Stimulated activated CD8-positive, alpha-beta memory T cell treated with anti-CD3 and anti-CD28 coated beads, Interleukin-15, amount 100 ng/mL, for 4 hours (primary cell): ENCODE results near the gene RYR2.
"Not testable (repeated sequence)": the region's sequence is repeated elsewhere in the genome, so short reads cannot be mapped to it uniquely, and the experiment has no call there.

Experiments
- DNase-seq, 2 donors: peaks; one replicate each; pipeline ENCODE4 v3.0.0-alpha.2; 2020; ENCODE audit warnings: low read depth in 2 of 2

RYR2 gene

DNA sequence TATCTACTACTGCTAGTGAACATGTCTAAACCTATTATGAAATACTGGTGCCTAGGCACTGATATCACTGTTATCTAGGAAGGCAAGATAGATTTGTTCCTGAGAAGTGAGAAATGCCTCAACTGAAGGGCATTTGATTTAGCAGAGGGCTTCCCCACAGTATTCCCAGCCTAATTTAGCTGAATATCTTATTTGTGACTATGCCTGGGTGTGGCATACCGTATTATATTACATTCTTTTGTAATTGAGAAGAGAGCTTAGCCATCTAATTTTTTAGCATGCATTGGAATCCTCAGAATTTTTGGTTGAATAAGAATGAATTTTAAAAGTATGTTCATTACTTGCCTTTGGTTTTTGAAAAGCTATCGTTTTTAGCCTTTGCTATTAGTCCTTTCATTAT is 749.6 kb downstream of the RYR2 start:
- no peak for DNase-seq

DNA sequence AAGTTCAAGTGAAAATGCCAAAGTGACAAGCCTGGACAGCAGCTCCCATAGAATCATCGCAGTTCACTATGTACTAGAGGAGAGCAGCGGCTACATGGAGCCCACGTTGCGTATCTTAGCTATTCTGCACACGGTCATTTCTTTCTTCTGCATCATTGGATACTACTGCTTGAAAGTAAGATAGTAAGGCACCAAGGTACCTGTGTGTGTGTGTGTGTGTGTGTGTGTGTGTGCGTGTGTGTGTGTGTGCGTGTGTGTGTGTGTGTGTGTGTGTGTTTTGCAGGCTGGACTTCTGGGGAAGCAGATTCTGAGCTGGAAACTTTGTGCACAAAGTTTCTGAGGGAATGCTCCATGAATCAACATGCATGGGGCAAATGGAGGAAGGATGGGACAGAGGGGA is 750.2 kb downstream of the RYR2 start:
- no peak for DNase-seq

DNA sequence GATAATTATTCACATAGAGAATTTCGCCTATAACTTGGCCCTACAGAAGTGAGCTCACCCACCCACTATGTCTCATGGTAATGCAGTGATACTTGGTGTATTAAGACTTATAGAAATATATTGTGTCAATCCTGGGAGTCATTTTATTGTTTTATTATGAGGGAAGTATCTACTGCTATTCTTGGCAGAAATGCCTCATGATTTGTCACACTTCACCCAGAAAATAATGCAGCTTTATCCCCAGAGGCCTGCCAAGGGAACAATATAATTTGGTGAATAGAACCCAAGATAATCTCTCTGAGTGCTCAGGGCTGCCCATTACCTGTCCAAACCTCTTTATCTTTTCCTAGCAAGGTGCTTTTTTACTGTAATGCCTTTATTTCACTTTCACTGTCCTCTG is 750.7 kb downstream of the RYR2 start:
- no peak for DNase-seq

DNA sequence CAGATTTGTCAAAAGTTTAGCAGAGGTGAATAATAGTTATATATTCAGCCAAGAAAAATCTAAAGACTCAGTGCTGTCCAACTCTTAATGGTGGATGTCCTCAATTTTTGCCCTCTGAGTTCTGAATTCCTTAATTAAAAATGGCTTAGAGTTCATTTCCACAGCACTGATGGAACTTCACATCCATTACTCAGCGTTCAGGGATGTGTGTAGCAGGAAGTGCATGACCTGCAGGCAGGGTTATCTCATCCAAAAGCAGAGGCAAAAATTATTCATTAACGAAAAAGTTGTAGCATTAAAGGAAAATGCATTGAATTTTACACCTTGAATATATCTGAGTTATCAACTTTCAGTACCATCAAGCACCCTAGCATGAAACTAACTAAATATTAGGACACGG is 752.1 kb downstream of the RYR2 start:
- no peak for DNase-seq

DNA sequence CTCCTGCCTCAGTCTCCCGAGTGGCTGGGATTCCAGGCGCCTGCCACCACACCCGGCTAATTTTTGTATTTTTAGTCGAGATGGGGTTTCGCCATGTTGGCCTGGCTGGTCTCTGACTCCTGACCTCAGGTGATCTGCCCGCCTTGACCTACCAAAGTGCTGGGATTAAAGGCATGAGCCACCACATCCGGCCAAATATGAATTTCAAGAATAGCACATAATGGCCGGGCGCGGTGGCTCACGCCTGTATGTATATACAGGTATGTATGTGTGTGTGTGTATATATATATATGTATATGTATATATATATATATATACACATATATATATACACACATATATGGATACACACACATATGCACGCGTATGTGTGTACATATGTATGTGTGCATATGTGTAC is 753.6 kb downstream of the RYR2 start:
- no peak for DNase-seq

DNA sequence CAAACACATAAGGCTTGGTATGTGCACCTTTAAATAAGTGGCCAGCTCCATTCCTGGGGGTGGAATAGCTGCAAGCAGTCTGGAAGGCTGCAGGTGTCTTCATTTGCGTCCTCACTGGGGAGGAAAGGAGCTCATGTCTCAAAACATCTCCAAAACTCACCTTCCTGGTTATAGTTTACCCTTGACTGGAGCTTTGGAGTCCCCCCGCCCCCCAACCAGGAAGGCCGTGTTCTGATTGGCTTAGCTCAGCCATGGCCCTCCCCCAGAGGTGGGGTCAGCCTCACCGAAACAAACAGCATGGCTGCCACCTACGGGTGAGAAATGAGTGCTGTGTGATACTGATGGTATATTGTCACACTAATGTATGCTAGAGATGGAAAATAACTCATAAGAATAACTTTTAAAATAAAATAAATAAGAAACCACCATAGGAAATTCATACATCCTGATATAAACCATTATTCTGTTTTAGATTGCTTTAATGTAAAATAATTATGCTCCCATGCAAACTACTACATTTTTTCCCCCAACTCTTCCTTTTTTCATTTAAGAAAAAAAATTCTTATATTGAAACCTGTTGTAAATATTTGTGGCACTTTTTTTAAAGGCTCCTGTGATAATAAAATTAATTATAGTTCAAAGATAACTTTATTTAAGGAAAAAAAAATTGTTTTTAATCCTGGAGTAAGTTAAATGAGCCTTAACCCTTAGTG is 757.9 kb downstream of the RYR2 start:
- DNase-seq, result no peak

DNA sequence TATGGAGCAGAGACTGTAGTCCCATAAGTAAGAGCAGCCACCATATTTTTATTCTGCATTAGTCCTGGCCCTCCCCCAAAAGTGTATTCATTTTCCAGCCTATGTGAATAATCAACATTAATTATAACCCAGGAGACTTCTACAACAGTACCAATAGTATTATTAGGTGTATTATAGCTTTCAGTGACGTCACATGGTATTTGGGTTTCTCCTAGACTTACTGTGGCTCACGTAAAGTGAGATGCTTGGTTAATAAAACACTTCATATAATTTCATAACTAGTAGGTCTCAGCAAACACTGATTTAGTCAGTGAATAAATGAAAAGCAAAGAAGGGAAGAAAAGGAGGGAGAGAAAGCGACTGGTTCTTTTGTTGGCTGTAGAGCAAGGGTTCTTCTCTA is 762.5 kb downstream of the RYR2 start:
- DNase-seq, result no peak

DNA sequence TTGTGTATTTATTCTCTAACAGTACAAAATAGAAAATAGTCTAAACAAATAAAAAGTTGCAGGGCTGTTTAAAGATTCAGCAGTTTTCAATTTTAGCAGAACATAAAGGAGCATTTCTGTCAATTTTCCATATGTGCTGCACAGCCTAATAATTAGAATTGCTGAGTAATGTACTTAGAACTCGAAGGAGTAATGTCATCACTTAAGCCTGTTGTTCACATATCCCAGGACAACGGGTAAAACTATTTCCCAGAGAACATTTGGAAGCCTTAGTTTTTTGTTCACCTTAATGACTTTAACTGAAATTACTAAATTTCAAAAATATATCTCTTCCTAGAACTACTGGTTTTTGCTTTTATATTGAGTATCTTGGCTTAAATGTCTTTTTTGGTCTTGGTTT is 767.1 kb downstream of the RYR2 start:
- no peak for DNase-seq

DNA sequence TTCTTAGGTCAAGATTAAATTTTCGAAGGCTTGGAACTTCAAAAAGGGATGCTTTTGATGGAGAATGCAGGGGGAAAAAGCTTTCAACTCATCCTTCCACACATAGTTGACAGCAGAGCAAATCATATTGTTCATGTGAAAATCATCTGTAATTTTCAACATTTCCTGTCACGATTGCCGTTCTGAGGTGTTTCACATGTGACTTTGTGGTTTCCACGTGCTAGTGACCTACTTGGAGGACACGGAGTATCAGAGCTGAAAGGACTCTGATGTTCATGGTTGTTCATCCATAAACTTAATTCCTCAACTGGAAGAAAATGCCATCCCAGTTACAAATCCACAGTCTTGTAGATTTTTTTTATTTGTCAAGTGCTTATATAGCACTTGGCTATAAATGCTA is 769.6 kb downstream of the RYR2 start:
- no peak for DNase-seq

DNA sequence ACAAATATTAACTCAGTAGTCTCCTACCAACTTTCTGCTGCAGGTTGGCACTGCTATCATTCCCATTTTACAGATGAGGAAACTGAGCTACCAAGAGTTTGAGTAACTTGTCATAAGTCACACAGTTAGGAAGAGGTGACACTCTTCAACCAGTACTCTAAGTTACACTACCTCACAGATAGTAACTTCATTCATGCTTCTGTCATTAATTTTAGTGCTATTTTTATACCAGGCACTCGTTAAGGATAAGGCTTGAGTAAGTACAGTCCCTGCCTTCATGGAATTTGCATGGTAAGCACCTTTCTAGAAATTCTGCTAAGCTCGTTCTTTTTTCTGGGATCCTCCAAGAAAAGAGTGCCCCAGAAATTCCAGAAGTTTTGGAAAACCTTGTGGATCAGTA is 770.1 kb downstream of the RYR2 start:
- no peak for DNase-seq

DNA sequence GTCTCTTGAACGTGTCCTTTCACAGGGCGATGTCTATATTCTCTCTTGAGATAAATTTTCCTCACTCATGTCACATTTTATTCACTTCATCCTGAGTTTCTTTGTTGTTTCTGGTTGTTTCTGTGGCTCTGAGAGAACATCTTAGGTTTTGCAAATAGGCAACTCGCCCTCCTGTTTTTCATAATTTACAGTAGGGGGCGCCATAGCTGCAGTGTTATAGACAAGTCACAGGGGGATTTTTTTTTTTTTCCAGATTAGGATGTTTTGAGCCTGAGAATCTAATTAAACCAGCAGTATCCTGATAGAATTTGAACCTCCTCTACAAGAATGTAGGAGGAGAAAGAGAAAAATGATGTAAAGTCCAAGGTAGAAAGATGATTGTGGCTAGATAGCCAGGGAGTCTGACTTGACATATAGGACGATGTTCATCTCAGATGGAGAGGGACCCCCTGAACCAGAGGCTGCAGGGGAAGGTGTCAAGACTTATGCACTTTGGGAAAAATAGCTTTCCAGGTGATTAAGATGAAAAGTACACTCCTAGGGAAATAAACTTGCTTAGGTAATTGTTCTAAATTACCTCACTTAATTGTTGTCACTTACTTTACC is 772.4 kb downstream of the RYR2 start:
- DNase-seq, result no peak

DNA sequence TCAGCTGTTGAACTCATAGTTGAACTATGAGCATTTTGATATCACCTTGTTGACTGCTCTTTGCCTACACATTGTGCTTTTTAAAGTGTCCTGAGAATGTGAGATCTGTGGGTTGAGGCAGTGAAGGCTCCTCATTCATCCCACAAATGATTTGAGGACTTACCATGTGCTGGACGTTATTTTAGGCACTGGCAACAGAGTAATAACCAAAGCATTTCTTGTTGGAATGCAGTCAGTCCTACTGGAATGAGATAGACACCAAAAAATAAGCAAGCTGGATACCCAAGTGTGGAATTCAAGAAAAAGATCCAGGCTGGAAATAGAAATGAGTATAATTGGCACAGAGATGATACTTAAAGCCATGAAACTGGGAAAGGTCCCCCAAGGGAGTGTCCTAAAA is 775.3 kb downstream of the RYR2 start:
- DNase-seq, result no peak

DNA sequence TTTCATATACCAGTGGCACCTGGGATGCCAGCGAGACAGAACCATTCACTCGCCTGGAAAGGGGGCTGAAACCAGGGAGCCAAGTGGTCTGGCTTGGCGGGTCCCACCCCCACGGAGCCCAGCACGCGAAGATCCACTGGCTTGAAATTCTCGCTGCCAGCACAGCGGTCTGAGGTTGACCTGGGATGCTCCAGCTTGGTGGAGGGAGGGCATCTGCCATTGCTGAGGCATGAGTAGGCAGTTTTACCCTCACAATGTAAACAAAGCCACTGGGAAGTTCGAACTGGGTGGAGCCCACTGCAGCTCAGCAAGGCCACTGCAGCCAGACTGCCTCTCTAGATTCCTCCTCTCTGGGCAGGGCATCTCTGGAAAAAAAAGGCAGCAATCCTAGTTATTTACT is 778.6 kb downstream of the RYR2 start:
- DNase-seq, result not testable (repeated sequence)

DNA sequence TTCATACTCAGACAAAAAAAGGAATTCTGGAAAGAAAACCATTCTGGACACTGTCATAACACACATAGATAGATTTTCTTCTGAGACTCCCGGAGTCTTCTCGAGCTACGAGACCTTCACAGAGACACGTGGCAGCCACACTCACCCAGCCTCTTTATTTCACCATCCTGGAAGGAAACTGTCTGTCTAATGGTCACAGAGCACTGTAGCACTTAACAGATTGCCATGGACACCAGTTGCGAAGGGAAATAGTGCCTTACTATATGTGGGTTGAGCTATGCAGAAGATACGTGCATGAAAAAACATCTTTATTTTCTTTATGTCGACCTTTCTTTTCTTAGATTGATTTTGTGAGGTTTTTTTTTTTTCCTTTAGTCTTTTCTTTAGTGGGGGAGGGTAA is 790.9 kb downstream of the RYR2 start:
- DNase-seq, result no peak

DNA sequence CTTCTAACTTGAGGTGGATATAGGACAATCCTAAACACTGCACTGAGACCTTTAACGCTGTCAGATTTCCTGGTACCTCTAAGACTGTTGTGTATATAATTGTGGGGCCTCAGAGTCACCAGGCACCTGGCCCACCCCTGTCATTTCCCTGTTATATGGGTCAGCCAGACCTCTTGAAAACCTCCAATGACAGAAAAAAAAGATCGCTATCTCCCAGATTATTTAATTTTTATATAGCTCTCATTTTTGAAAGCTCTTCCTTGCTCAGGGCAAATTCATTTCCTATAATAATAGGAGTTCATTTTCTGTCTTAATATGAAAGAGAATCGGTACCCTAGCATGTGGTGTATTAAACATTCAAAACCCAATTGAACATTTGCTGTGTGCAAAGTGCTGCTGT is 792.1 kb downstream of the RYR2 start:
- DNase-seq, result no peak

DNA sequence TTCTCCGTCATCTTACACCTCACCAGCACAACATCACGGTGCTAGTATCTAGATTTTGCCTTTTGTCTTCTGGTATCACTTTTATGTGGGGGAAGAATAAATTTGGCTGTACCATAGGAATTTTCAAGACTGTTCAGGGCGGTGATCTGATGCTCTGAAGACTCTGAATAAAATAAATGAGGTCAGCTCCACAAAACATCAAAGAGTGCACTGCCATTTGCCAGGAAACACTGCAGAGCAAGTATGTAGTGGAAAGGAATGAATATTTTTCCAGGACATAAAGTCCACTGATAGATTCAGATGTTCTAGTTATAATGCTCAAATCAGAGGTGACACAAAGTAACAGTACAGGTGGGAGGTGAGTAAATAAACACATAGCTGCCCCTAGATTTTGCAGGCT is 792.5 kb downstream of the RYR2 start:
- DNase-seq, result no peak

DNA sequence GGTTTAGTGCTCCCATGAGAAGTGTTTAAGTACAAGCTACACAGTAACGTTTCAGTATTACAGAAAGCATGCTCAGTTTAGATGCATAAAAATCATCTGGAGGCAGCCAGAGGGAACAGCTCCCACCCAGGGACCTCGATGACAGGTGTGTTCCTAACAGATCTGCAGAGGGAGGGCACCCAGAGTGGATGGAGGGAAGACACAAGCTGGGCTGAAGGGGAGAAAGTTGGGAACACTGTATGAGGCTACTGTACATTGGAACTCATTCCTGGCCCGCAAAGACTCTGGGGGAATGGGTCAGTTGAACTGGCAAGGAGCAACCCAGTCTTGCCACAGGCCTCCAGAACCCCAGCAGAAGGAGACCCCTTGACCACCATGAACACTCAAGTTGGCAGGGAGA is 796.3 kb downstream of the RYR2 start:
- DNase-seq, result no peak

DNA sequence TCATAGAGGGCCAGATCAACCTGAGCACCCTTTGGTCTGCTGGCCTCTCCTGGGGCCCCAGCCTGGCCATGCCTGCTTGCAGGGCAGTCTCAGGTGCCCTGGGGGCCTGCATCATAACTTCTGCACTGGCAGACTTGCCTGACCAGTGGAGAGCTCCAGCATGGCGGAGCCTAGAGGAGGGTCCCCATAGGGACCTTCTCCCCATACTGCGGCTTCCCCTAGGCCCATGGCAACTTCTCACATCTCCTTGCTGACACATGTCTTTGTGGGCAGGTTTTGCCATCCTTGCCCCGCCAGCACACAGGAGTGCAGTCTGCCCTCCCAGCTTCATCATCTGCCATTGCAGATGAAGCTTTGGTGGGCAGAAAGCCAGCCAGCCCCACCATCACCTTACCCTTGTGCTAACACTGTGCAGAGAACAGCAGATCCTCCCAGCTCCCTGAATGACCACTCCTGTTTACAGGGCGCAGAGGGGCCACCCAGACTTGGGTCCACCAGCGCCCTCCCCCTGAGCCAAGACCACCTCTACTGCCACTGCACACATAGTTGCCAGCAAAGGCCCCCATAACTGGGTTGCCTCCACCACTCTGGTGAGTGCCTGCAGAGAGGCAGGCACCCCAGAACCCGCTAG is 797.0 kb downstream of the RYR2 start:
- DNase-seq, result no peak

DNA sequence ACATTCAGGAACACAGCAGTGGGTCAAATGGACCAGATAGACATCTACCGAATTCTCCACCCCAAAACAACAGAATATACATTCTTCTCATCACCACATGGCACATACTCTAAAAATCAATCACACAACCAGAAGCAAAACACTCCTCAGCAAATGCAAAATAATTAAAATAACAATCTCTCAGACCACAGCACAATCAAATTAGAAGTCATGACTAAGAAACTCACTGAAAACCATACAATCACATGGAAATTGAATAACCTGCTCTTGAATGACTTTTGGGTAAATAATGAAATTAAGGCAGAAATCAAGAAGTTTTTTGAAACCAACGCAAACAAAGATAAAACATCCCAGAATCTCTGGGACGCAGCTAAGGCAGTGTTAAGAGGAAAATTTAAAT is 799.5 kb downstream of the RYR2 start:
- DNase-seq, result no peak

DNA sequence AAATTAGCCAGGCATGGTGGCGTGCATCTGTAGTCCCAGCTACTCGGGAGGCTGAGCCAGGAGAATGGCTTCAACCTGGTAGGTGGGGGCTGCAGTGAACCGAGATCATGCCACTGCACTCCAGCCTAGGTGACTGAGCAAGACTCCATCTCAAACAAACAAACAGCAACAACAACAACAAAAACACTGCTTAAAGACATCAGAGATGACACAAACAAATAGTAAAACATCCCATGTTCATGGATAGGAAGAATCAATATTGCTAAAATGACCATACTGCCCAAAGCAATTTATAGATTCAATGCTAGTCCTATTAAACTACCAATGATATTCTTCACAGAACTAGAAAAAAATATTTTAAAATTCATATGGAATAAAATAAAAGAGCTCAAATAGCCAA is 801.5 kb downstream of the RYR2 start:
- DNase-seq, result not testable (repeated sequence)

DNA sequence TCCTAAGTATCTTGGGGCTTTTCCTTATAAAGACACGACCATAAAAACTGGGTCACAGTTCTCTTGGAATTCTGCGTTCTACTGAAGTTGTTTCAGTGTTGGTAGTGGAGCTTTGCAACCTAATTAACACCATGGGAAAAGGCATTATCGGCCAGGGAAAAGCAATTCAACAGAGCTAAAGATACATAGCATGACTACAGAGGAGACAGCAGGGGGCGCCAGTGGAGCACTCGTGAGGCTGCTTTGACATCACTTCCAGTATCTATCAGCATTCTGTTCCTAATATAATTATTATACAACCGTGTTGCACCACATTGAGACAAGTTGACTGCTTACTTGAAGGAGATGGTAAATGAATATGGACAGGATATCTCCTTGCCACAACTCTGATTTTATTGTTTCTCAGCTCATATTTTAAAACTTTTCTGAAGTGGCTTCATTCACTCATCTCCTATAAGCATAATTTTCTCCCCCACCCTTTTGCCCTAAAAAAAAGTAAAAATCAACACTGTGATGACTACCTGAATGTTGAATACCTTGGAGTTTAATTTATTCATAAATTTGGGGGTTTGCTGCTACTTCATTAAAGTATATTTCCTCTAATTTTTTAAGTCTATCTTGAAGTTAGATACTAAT is 809.3 kb downstream of the RYR2 start:
- DNase-seq, result no peak

DNA sequence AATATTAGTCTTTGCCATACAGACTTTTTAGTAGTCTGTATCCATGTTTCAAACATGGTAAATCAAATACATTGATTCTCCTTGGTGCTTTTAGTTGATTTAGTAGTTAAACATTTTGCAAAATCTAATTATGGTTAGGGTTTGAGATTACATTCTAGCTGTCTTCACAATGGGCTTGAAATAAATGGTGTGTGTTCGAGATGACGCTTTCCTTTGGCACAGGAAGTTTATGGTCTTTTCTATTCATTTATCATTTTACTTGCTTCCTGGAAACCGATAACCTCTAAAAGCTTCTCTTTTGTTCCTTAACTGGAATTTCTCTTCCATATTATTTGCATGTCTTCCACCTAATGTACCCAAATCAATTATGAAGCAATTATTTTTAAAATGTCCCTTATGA is 810.4 kb downstream of the RYR2 start:
- DNase-seq, result no peak

DNA sequence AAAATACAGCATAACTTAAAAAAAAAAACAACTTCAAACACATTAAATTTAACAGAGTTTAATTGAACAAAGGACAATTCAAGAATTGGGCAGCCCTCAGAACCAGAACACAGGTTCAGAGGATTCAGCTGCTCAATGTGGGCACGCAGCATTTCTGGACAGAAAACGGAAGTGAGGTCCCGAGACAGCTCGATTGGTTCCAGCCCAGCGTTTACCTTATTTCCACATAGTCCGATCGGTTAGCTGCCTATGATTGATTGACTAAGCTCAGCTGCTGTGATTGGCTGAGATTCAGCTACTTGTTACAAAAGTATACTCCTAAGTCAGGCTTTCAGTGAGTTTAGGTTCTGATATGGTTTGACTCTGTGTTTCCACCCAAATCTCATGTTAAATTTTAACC is 815.5 kb downstream of the RYR2 start:
- no peak for DNase-seq
